Femur (tissue), 1 donor: Measurements from ENCODE around the gene MTCH1.
"Not testable (repeated sequence)": the region's sequence is repeated elsewhere in the genome, so short reads cannot be mapped to it uniquely, and the experiment has no call there.

ENCODE experiments used
- DNase-seq: peaks from one replicate; pipeline ENCODE4 v3.0.0-alpha.2; 2017

MTCH1 gene

DNA sequence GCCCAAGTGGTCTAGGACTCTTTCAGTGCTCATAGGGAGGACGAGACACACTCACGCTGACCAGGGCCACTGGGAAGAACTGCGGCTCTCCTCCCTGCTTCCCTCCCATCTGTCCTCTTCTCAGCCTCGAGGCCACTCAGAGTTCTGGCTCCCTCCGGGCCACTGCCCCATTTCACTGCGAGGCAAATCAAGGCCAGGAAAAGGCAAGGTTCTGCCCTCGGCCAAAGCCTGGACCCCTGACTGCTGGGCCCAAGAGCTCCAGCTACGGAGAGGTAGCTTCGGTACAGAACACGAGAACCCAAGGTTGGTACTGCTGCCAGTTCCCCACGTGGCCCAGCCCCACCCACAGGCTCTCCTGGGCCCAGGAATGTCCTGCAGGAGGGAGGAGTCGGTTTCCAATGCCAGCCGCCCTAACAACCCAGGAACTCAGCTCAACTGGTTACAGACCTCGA lies 16.7 kb downstream of the MTCH1 start:
- DNase-seq = no peak

DNA sequence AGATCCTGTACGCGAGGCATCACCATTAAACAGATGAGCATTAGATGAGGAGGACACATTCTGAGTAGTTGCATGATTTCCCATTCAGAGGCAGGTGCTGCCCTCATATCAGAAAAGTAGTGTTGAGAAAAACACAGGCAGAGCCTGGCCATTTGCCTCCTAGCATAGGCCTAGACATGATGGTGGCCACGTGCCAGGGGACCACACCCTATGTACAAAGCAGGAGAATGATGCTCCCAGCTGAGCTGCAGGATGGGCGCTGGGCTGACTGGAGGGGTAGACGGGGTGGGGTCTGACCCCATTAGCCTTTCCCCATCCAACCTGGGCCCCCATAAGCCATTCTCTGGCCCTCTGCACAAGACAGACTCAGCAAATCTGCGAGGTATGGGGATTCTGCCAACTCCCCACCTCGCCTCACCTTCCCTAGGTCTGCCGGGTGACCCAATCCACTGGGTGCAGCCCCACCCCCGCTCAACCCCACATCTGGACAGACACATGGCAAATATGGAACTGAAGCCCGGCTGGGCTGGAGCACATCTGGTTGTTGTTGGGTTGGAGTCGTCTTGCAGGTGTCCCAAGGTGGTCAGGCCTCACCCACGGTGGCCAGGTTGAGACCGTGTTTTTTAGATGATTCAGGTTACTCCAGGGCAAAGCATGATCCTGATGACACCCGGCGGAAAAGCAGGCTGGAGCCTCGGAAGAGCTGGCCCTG lies 17.6 kb downstream of the MTCH1 start:
- DNase-seq = no peak

DNA sequence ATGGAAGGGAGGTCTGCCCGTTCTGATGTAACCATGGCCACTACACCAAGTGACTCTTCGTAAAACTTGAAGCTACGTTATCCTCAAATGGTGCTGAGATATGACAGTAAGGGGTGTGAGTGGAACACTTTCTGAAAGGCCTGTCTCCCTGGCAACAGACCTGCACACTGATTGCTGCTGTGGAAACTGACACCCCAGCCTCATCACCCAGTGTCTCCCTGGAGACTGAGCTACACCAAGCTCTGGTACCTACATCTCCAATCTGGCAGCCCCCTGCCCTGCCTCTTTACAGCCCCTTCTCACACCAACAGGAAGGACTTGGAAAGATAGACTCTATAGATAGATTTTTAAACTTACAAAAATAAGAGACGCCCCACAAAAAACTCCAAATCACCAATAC lies 18.2 kb downstream of the MTCH1 start:
- no peak for DNase-seq

DNA sequence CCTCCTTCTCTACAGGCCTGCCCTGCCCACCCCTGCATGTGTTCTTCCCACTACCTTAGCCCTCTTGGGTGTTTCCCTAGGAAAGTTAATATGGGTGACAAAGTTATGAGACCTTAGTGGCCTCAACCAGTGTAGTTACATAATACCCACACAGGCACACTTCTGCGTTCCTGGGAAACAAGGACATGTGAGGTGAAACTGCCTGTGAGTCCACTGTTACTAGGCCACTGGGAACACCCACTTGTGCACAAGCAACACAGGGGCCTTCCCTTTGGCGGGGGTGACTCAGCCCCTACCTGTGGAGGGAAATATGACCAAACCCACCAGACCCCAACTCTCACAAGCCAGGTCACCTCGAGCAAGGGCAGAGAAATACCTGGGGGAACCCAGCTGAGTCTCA lies 18.7 kb downstream of the MTCH1 start:
- DNase-seq = no peak

DNA sequence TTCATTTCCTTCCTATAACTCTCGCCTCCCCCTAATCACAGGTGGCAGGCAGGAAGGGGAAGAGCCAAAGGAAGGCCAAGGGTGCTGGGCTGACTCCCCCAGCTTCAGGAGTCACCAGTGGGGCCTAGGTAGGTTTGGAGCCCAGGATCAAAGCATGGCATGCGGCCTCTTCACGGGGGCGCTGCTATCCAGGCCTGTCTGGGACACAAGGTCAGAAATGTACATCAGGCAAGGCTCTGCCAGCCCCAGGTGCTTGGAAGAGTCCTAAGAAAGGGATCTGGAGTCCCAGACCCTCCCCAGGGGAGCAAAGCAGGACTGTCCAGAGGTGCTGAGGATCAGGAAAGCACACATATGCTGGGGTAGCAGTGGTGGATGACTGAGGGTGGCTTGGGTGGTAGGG lies 21.1 kb downstream of the MTCH1 start:
- no peak for DNase-seq

DNA sequence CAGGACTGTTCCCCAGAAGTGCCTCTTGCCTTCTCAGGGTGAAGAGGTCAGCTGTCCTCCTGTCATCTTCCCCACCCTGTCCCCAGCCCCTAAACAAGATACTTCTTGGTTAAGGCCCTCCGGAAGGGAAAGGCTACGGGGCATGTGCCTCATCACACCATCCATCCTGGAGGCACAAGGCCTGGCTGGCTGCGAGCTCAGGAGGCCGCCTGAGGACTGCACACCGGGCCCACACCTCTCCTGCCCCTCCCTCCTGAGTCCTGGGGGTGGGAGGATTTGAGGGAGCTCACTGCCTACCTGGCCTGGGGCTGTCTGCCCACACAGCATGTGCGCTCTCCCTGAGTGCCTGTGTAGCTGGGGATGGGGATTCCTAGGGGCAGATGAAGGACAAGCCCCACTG lies 21.6 kb downstream of the MTCH1 start:
- no peak for DNase-seq

DNA sequence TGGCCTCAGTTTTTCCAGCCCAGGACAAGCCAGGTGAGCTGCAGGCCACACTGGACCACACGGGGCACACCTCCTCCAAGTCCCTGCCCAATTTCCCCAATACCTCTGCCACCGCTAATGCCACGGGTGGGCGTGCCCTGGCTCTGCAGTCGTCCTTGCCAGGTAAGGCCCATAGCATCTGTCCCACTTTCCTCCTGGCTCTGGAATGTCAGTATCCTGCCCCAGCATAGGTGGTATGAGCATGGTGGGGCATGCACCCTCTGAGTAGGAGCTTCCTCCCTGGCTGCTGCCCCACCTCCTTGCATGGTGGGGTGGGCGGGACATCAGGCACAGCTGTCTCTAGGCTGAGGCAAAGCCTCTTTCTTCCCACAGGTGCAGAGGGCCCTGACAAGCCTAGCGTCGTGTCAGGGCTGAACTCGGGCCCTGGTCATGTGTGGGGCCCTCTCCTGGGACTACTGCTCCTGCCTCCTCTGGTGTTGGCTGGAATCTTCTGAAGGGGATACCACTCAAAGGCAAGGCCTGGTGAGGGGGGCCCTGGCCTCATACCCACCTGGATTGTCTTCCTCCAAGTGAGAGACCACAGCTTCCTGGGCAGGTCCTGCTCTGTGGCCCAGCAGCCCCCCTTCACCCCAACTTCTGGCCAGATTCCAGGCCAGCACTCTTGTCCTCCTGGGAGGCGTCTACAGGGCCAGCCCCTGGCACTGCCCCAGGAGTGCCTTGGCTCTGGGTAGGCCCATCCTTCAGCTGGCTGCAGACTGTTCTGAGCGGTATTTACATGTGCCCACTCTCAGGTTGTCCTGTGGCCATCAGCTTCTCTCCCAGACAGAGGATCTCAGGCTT lies 22.3 kb downstream of the MTCH1 start:
- no peak for DNase-seq

DNA sequence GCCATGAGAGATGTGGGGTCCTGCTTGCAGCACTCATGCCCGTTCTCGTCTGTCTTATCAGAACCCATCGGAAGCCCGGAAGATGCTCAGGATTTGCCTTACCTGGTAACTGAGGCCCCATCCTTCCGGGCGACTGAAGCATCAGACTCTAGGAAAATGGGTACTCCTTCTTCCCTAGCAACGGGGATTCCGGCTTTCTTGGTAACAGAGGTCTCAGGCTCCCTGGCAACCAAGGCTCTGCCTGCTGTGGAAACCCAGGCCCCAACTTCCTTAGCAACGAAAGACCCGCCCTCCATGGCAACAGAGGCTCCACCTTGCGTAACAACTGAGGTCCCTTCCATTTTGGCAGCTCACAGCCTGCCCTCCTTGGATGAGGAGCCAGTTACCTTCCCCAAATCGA lies 23.1 kb downstream of the MTCH1 start:
- peak; percentile 79 for DNase-seq

DNA sequence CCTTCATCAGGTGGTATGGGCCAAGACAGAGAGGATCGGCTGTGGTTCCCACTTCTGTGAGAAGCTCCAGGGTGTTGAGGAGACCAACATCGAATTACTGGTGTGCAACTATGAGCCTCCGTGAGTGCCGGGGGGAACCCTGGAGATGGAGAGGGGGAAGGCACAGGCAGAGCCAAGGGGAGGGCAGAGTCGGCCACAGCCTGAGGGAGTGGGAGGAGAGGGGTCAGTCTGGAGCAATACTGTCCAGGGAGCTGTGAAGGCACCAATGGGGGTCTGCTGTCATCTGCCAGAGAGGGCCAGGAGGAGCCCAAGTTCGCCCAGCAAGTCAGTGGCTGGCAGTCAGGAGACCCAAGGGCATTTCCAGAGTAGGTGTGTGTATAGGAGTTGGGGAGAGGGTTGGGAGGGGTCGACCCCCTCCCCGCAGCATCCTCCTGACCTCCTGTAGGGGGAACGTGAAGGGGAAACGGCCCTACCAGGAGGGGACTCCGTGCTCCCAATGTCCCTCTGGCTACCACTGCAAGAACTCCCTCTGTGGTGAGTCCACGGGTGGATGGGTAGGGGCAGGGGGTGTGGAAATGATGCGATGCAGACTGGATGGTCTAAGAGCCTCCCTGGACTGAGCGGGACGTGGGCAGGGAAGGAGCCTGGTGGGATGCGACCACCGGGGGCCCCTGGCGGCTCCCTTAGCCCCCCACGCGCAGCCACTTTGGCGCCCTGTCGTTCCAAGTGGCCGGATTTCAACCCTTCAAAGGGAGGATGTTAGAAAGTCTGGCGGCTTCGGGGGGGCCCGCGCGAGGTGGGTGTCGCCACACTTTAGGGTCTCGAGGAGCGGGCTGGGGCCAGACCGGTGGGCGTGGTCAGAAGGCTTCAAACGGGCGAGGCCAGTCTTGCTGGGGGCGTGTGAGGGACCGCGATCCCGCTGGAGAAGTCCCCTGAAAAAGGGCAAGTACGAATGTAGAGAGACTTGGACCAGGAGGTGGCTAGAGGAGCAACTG lies 24.3 kb downstream of the MTCH1 start:
- no peak for DNase-seq

DNA sequence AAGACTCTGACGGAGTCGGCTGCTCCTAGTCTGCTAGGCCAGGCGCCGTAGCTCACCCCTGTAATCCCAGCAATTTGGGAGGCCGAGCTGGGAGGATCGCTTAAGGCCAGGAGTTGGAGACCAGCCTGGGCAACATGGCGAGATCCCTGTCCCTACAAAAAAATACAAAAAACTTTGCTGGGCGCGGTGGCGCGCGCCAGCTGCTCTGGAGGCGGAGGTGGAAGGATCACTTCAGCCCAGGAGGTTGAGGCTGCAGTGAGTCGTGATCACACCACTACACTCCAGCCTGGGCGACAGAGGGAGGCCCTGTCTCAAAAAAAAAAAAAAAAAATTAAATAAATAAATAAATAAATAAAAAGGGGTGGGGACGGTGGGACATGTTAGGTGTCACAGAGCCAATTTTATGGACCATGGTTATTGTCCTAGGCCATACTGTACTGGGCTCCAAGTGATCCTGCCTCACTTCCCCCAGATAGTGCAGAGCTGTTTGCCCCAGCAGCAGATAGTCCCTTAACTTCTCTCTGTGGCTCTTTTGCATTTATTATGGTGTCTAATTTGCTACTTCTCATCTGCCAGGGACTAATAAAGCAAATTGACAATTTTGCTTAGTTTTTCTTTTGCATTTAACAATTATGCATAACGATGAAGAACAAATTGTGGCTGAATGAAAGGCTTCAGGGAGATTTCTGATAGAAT lies 26.3 kb downstream of the MTCH1 start:
- no peak for DNase-seq

DNA sequence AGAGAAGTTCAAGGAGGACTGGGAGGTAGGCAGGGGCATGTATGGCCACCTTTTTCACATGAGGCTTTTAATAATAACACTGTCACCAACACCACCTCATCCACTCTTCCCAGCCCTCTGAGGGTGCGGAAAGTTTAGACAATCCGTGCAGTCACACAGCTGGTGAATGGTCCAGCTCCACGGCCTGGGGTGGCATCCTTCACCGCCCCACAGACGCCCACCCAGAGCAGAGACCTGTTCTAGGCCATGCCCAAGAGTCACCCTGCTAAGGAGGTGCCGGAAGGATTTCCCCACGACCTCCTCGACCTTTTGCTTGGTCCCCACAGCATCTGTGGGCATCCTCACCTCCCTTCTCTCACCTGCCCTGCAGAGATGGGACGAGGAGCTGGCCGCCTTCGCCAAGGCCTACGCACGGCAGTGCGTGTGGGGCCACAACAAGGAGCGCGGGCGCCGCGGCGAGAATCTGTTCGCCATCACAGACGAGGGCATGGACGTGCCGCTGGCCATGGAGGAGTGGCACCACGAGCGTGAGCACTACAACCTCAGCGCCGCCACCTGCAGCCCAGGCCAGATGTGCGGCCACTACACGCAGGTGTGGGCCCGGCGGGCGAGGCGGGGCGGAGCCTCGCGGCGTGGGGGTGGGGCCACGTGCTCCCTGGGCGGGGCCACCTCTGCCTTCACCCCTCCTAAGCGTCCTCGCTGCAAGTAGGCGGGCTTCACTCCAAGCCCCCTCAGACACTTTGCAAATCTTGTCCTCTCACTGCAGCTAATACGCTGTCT lies 27.0 kb downstream of the MTCH1 start:
- DNase-seq = no peak

DNA sequence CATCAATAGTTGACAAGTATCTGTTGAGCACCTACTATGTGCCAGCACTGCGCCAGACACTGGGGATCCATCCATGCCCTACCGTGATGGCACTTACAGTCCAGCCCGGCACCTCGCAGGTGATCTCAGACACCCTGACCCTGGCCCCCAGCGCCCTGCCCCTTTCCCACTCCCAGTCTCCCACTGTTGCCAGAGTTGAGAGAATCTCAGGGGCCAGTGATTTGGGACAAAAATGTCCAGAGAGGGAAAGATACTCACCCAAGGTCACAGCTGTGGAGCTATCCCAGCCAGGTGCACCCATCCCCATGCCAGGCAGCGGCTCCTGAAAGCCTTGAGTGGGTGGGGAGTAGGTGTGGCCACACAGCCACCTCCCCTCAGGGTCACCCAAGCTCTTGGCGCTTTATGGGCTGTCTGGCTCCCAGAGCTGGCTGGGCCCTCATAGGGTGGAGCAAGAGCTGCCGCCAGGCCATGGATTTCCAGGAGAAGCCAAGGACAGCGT lies 28.2 kb downstream of the MTCH1 start:
- DNase-seq = no peak

DNA sequence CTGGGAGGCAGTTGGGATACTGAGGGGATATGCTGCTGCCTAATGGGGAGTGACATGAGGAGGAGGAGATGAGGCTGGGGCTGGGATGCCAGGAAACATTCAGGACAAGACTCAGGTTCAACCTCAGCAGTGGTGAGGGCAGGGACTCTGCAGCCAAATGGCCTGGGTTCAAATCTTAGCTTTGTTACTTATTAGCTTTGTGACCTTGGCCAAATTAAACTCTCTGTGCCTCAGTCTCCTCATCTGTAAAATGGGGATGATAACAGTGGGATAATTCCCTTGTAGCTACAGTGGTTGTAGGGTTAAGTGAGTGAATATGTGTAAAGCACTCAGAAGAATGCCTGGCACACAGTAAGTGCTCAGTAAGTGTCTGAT lies 29.6 kb downstream of the MTCH1 start:
- DNase-seq = no peak

DNA sequence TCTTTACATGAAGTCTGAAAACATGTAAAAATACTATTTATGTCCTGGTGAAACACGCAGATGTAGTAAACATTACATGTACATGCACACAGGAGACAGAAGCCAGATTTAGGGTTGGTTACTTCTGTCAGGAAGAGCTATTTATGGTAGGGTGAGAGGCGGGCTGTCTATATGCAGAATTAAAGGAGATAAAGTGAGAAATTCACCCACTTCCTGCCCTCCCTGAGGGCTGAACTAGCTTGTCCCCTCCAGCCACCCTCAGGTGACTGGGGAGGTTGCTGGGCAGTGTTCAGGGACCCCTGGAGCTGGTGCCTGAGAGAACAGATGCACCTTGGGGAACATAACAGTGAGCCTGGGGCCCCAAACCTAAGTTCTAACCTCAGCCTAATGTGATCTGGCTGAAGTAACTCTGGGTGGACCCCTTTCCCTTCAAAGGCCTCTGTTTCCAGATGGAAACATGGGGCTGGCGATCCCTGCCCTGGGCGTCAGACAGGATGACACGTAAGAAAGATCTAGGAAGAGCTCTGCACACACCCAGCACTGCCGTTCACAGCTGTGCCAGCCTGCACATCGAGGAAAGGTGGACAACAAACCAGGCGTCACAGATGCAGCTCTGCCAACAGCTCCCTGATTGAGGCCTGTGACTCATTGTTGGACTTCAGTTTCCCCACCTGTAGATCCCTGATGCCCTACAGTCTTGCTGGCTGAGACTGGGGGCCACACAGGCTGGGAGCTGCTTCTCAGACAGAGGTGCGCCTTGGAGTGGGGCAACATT lies 30.1 kb downstream of the MTCH1 start:
- DNase-seq = no peak

DNA sequence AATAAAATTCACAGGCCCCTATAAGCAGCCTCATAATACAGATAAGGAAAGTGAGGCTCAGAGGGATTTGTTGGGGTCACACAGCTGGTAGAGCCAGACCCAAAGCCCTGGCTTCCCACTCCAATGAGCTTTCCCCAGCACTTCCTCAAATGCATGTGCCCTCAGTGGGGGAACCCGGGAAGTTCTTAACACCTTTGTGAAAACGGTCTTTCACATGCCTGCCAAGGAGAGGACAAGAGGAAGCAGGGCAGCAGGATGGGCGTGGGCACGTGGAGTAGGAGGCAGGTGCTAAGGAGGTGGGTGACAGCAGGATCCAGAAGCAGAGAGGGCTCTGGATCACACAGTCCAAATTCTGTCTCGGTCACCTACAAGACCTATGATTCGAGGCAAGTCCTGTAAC lies 30.9 kb downstream of the MTCH1 start:
- DNase-seq = no peak

DNA sequence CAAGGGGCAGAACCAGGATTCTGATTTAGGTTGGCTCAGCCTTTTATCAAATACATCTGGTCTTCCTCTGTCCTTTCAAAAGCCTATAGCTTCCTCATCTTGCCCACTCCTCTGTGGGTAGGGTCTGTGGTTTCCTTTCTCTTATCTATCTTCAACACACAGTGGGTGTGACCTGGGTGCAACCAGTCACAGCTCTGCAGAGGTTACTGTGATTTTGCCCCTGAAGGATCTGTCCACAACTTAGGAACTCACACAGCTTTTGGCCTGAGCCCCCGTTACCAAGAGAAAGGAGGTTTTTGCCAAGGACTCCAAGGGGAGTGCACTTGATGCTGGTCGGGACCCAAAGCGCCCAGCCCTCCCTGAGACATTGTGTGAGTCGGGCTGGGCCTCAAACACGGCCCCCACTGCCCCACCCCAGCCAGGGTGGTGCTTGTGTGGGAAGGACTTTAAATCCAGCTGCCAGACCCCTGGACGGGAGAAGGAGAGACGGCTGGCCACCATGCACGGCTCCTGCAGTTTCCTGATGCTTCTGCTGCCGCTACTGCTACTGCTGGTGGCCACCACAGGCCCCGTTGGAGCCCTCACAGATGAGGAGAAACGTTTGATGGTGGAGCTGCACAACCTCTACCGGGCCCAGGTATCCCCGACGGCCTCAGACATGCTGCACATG lies 31.6 kb downstream of the MTCH1 start, which contains the start of gene PI16:
Gene PI16 (plus strand): TSS at position 477 of the 670 bp plus-strand sequence. CDS start 23 bp downstream, at position 500.
- no peak for DNase-seq

DNA sequence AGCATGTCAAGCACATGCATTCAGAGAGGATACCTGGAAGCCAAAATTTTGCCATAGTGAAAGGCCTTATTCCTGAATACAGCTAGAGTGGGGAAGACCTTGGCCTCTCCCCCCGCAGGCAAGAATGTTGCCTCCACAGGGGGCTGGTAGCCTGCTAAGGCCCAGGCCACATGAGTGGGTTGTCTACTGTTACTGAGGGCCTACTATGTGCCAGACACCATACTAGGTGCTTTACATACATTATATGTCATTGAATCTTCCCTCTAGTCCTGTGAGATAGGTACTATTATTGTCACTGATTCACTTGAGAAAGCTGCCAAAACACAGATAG lies 32.1 kb downstream of the MTCH1 start:
- DNase-seq = no peak

DNA sequence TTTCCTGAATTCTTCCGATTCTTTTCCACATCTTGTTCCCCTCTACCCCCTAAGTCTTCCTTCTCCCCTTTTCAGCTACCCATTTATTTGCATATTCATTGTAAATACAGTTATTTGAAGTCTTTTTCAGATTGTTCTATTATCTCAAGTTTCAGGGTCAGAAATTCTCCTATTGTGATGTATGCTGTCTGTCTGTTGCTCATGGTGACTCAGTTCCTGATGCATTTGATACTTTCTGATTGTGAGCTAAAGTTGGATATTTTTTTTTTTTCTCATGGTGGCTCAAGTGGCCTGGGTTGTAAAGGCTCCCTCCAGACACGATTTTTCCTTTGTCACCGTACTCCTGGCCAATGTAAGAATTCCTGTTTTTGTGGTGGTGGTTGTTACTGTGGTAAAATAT lies 36.4 kb downstream of the MTCH1 start:
- DNase-seq = no peak

DNA sequence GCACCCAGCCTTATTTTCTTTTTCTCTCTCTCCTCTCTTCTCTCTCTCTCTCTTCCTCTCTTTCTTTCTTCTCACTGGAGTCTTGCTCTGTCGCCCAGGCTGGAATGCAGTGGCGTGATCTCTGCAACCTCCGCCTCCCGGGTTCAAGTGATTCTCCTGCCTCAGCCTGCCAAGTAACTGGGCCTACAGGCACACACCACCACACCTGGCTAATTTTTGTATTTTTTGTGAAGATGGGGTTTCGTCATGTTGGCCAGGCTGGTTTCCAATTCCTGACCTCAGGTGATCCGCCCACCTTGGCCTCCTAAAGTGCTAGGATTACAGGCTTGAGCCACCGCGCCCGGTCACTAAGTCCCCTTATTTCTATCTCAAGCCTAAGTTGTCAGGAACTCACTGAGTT lies 36.9 kb downstream of the MTCH1 start:
- not testable (repeated sequence) for DNase-seq
